D721Med (cell line): Measurements from ENCODE around the gene CHST14.

ENCODE experiments used
- DNase-seq: peaks from one replicate; pipeline ENCODE4 v3.0.0; 2011; ENCODE audit warnings: low spot score; ENCODE audit not compliant: insufficient read length
- FAIRE-seq: peaks from 2 replicates; lab custom pipeline; 2011; peaks lifted over from hg19 to GRCh38; lab: Jason Lieb, UNC
- TF ChIP-seq, protein P1 (sequence below): IDR thresholded peaks from 2 replicates; pipeline ENCODE4 v1.5.1; 2012; ENCODE audit warnings: mild to moderate bottlenecking, control low read depth; ENCODE audit not compliant: insufficient read depth; ENCODE audit errors: missing control alignments

CHST14 gene

DNA sequence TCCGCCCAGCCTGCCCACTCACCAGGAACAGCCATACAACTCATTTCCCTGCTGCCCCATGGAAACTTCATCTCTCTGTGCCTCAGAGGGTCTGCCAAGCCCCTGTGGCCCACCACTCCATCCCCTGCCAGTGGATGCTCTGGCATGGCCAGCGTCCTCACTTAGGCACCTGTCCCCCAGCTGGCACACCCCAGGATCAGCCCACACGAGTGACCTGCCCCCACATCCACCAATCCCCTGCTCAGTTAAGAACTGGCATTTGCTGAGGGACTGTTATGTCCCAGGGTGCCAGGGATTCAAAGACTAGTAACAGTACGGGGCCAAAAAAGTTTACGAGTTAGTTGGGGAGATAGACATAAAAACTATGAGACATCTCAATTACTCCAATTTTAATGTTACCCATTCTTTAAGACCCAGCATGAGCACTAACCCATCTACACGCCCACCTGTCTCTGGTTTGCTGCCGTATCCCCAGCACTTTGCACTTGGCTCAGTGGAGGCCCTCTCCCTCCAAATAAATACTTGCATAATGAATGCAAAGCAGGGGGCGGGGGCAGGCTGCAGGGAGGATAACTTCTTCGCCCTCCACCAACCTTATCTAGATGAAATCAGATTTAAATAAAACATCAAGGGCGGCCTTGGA is 41.6 kb upstream of the CHST14 start:
- TF ChIP-seq, protein P1, sequence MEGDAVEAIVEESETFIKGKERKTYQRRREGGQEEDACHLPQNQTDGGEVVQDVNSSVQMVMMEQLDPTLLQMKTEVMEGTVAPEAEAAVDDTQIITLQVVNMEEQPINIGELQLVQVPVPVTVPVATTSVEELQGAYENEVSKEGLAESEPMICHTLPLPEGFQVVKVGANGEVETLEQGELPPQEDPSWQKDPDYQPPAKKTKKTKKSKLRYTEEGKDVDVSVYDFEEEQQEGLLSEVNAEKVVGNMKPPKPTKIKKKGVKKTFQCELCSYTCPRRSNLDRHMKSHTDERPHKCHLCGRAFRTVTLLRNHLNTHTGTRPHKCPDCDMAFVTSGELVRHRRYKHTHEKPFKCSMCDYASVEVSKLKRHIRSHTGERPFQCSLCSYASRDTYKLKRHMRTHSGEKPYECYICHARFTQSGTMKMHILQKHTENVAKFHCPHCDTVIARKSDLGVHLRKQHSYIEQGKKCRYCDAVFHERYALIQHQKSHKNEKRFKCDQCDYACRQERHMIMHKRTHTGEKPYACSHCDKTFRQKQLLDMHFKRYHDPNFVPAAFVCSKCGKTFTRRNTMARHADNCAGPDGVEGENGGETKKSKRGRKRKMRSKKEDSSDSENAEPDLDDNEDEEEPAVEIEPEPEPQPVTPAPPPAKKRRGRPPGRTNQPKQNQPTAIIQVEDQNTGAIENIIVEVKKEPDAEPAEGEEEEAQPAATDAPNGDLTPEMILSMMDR: no peak
- no peak for FAIRE-seq
- DNase-seq: no peak

DNA sequence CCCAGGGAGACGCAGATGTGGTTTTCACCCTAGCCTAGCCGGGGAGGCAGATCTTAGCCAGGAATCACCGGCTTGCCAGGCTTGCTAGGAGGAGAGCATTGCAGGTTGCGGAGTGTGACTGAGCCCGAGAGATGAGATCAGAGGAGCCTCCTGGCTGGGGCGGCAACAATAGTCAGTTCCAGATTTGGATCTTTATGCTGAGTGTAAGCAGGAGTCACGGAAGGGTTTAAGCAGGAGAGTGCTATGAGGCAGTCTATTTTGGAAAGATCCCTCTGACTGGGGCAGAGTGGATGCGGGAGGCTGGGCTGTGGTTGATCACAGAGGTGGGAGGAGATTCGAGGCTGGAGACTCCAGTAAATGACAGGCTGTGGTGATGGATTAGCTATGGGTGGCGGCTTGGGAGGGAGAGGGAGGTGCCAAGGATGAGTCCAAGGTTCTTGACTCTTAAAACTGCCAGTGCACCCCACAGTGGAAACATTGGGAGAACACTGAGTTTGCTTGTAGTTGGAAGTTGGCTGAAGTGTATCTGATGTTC is 40.4 kb upstream of the CHST14 start:
- DNase-seq (no peak), FAIRE-seq (no peak)
- TF ChIP-seq, protein P1: no peak

DNA sequence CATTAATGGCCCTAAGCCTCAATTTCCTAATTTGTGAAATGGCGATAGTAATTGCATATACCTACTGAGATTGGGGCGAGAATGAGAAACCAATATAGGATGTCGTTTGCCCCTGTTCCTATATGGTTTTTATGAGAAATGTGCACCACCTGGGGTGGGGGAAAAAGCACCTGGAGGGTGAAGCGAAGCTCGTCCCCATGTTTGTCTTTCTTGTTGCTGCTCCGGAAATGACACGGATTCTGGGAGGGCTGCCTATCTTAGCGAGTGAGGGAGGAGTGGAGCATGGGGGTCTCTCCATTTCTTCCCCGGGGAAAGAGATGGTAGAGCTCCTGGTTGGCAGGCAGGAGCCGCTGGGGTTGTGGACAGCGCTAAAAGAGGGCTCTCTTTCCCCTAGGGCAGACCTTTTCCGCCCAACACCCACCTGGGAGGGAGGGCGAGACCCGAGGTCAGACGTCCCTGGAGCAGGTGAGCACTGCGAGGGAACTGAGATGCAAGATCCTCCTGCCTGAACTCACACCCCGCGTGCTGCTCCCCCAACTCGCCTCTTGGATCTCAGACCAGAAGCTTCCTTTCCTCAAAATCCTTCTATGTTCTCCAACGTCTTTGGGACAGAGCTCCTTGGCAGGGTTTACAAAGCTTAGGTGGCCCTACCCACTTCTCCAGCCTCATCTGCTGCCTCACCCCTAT is 35.6 kb upstream of the CHST14 start:
- TF ChIP-seq, protein P1: no peak
- DNase-seq: no peak
- FAIRE-seq: no peak

DNA sequence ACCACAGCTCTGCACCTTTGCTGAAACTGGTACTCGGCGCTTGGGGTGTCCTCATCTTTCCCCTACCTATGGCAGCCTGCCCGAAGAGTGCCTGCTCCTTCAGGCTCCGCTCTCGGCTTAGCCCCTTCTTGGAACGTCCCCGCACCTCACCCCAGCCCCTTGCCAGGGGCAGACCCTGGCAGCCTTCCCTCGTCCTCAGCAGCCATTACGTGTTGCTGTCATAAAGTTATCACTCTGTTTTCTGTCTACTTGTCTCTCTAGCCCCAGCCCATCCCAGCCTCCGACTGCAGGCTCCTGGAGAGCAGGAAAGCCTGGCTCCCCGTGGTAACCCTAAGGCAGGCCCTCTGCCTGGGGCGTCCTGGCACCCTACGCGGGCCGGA is 35.1 kb upstream of the CHST14 start:
- DNase-seq (no peak), FAIRE-seq (no peak)
- TF ChIP-seq, protein P1: no peak

DNA sequence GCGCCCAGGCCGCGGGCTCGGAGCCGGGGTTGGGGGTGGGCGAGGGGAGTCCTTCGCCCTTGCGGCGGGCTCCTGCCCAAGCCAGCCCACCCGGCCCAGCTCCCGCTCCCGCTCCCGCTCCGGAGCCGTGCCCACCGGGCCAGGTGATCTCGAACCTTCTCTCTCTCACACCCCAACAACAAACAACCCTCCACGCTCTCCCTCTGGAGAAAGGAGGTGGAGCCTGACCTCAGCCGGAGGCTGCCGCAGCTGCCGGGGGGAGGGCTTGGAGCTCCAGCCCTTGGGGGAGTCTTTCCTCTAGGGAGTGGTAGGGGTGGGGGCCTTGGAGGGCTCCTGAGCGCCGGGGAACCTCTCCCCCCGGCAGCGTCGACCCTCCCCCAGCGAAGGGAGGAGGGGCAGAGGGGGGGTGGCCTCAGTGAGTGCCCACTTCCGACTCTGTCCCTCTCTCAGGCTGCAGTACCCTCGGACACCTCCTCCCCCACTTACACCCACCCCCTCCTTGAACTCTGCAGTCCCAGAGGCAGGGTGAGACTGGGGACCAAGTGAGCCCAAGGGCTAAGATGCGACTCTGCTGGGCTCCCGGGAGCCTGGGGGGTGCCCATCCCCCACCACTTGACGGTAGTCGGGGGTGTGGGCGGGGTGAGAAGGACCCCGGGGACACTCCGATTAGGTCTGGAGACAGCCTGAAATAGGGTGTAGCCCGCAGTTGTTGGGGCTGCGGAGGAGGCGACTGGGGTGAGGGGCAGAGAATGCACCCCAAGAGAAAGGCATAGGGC is 34.5 kb upstream of the CHST14 start:
- peak; percentile 81 for DNase-seq
- FAIRE-seq: no peak
- TF ChIP-seq, protein P1: no peak

DNA sequence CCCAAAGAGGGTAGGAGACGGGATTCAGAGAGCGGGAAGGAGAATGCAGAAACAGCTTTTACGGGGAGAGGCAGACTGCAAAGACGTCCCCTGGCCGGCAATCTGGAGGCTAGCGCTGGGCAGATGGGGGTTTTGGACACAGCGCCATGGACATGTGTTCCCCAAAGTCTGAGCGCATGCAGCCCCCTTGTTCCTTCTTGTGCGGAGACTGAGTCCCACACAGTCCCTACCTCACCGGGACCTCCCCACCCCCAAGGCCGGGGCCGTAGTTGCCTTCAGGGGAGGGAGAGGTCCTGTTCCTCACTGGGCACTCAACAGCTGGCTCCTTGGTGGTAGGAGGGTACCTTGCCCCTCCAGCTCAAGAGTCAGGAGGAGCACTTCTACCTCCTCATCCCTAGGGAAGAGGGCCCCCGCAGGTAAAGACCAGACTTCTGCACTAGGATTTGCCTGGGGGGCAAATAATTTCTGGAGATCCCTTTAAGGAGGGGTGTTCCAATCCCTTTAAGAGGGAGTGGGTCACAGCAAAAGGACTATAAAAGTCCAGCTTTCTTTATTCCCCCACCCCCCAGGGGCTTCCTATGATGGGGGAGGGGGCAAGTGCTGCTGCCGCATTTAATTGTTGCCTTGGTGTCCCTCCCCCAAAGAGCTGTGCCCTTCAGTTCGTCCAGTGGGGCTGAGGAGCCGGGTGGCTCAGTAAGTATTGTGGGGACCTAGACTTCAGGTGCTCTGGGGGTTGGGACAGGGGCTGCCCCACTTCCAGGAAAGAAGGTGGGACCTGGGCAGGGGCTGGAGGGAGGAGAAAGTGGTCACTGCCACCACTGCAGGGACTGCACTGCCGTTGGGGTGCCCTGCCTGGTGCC is 33.7 kb upstream of the CHST14 start:
- FAIRE-seq (no peak), DNase-seq (no peak)
- TF ChIP-seq, protein P1: no peak
